Heart right ventricle (tissue), 16 donors: ENCODE data around the gene SLC25A15. TPM values are rescaled to one million over a fixed set of nuclear protein-coding genes. Genes with fewer than 3 reads are reported as not detected.

Experiments used
- ATAC-seq, 8 donors: fragments of 200-7000 bp; cut with Tn5 transposase; one replicate each; pipeline ENCODE4 v1.9.1; 2020; ENCODE audit warnings: mild to moderate bottlenecking in 8 of 8, moderate library complexity in 8 of 8, moderate number of reproducible peaks in 1 of 8
- DNase-seq, 2 donors: peaks; one replicate each; pipeline ENCODE4 v3.0.0-alpha.2; 2020
- H3K27ac ChIP-seq, 10 donors: fragments of 200-600 bp; sonication (generic) in 2 of 10; one replicate each; pipeline versions ENCODE4 v1.5.0 to v1.8.0; 2020 to 2022; ENCODE audit warnings: mild to moderate bottlenecking in 3 of 10
- H3K27me3 ChIP-seq, 7 donors: fragments of 200-600 bp; one replicate each; pipeline ENCODE4 v1.8.0; 2021 to 2022; ENCODE audit warnings: mild to moderate bottlenecking in 2 of 7
- H3K36me3 ChIP-seq, 9 donors: fragments of 200-600 bp; sonication (generic) in 1 of 9; one replicate each; pipeline versions ENCODE4 v1.5.0 to v1.8.0; 2020 to 2022; ENCODE audit warnings: mild to moderate bottlenecking in 2 of 9
- H3K4me1 ChIP-seq, 9 donors: fragments of 200-600 bp; sonication (generic) in 1 of 9; one replicate each; pipeline versions ENCODE4 v1.5.0 to v1.8.0; 2020 to 2022; ENCODE audit warnings: mild to moderate bottlenecking in 4 of 9
- H3K4me3 ChIP-seq, 10 donors: fragments of 200-600 bp; sonication (generic) in 2 of 10; one replicate each; pipeline versions ENCODE4 v1.5.0 to v1.8.0; 2020 to 2022; ENCODE audit warnings: mild to moderate bottlenecking in 7 of 10, moderate library complexity in 2 of 10
- H3K9me3 ChIP-seq, 11 donors: fragments of 200-600 bp in 10 of 11; sonication (generic) in 2 of 11; one replicate each; pipeline versions ENCODE4 v1.5.0 to v1.8.0; 2013 to 2022; ENCODE audit warnings: mild to moderate bottlenecking in 2 of 11, control low read depth in 1 of 11, moderate library complexity in 1 of 11
- CTCF ChIP-seq, 9 donors: fragments of 200-600 bp; sonication (generic) in 2 of 9; IDR thresholded peaks; one replicate each; pipeline versions ENCODE4 v1.5.0 to v1.8.0; 2021 to 2022; ENCODE audit warnings: antibody characterized with exemption in 9 of 9, mild to moderate bottlenecking in 5 of 9, moderate library complexity in 1 of 9
- WGBS, 2 donors: extraction: QIAGEN DNeasy Blood & Tissue Kit; methylation state at CpG; one replicate each; pipeline ENCODE4 v1.1.7; 2013; ENCODE audit warnings: inconsistent platforms in 1 of 2; 5-methylcytosine and 5-hydroxymethylcytosine counted together
- intact Hi-C, 10 donors: fragments of 100-400 bp; cut with DNase I; formaldehyde crosslinking; loops; one replicate each; pipeline versions ENCODE4 v1.11.1 to v1.14.2; 2022
- long read RNA-seq, 3 donors: library from polyadenylated mRNA; unstranded; transcript quantifications; one replicate each; pipeline ENCODE4 v2.0.0, GENCODE V29; 2020 to 2021
- polyA plus RNA-seq, 2 donors: library from polyadenylated mRNA; stranded (reverse); fragments of 200-250 nt; gene quantifications; one replicate each; pipeline ENCODE4 v1.2.3, GENCODE V29; 2013
- total RNA-seq, 10 donors: library from RNA; stranded (reverse); fragmentation: NEBNext Ultra II Directional in 3 of 10; extraction: Animal tissue kit (Norgen Biotek cat#: 25700) in 3 of 10; gene quantifications; one replicate each; pipeline versions ENCODE4 v1.2.1 to v1.2.4, GENCODE V29; 2021 to 2023
- donor health status: Arrhythmogenic right ventricular cardiomyopathy.
- donor health status: ischemic (EF 13 %, LVEDD 7.1; RV severe dilation, severe dysfunction).
- donor health status: healthy with polysubstance abuse.
- donor health status: DM: no; HTN: yes; CAD: no.
- donor health status: DM: no; HTN: no; CAD: no.
- donor health status: ischemic (EF 25% LVEDD 6.9; RV normal size, moderate dysfunction).
- donor health status: ischemic (EF 25% LVEDD 5.7; RV mildly dilated, moderate dysfunction).
- donor health status: healthy.
- donor health status: DM: yes; HTN: yes; CAD: no.
- donor health status: Ischemic cardiomyopathy.
- donor health status: ischemic (EF 35%, LVEDD 5.7; RV mildly dilated, moderate dysfunction).
- donor health status: nonischemic (EF 11% LVEDD 7.7; RV severe dilation, severe dysfunction).
- donor health status: DM: yes; HTN: yes; CAD: no.
- donor health status: PGD.
- donor health status: ischemic (EF 29% LVEDD 5.4; RV normal size, mild dysfunction).
- donor health status: nonischemic (EF 23%, LVEDD 6.1; RV moderate dilation, normal function).

Gene SLC25A15
- total RNA-seq (1 to 10 TPM; 3.3 to 6.0 (median 4.9) TPM), polyA plus RNA-seq (1 to 10 TPM in 1 of 2 donors, under 1 TPM in 1; 0.73 to 4.8 TPM)
- long read RNA-seq, donor 1, partial matches to known transcripts, result 0 of 4 reads
- long read RNA-seq, donor 1, other reads (novel, unspliced or antisense), result 0 of 4 reads
- long read RNA-seq, donor 2, partial matches to known transcripts, result 0 of 3 reads
- long read RNA-seq, donor 2, other reads (novel, unspliced or antisense), result 0 of 3 reads
- long read RNA-seq, donor 3, partial matches to known transcripts, result 0 of 1 reads
- long read RNA-seq, donor 3, other reads (novel, unspliced or antisense), result 1 of 1 reads

- Histone ChIP-seq H3K36me3 (peaks cover 0 to 14% (median 0%) of the 10 kb centered on the region in 9 donors), H3K4me3 (peak within 1 kb of the TSS; percentile 42 to 85 (median 70)), H3K4me1 (peaks cover 0 to 19% (median 10%) of the 10 kb centered on the region in 9 donors), H3K27ac (peak within 1 kb of the TSS; percentile 1 to 92 (median 84)), H3K9me3 (no peaks in the 10 kb centered on the region), H3K27me3 (no peaks in the 10 kb centered on the region)
- 0% methylated on average over 78 to 101 of the region's 101 CpGs for WGBS, 2 donors
- intact Hi-C loops, result loop anchor here in 4 of 10 donors (1.0 to 10.0 kb wide), 5 partner anchors 18 to 275 kb away; partner anchors contain the start of genes WBP4 (in 2 of the 4) and MRPS31 (in 1 of the 4)
- TF ChIP-seq CTCF (IDR thresholded peaks at IDR 0.05), result peak in 5 of 9 donors; percentile 38 to 55 (median 53)
- peak; percentile 77 to 84 for DNase-seq
- peak; percentile 89 to 96 (median 94) for ATAC-seq
Measured at GRCh38 chr13:40789275-40790153, at the start of gene SLC25A15. SLC25A15 (plus strand) TSS chr13:40789611; CDS start chr13:40793227, 3,616 bp downstream.

GRCh38 chr13:40749327-40749726 lies 40.1 kb upstream of the SLC25A15 start:
- no peaks in the 10 kb centered on the region for H3K27me3 ChIP-seq
- H3K27ac ChIP-seq, result no peak overlapping the region
- TF ChIP-seq CTCF (IDR thresholded peaks at IDR 0.05), result peak in 4 of 9 donors; percentile 18 to 38 (median 24)
- H3K4me1 ChIP-seq, result no peaks in the 10 kb centered on the region
- ATAC-seq (no peak), DNase-seq (no peak)
- H3K36me3 ChIP-seq, result peaks cover 0 to 93% (median 19%) of the 10 kb centered on the region in 9 donors
- H3K9me3 ChIP-seq, result no peaks in the 10 kb centered on the region
- WGBS, 2 donors, result 92 to 93% methylated on average over 1 of the region's 1 CpG
- no peak overlapping the region for H3K4me3 ChIP-seq
- intact Hi-C loops, result no loop called here

GRCh38 chr13:40755082-40755700 lies 34.2 kb upstream of the SLC25A15 start:
- Histone ChIP-seq H3K9me3 (no peaks in the 10 kb centered on the region), H3K4me3 (no peak overlapping the region), H3K4me1 (peaks cover 0 to 4% (median 0%) of the 10 kb centered on the region in 9 donors), H3K36me3 (peaks cover 0 to 99% (median 20%) of the 10 kb centered on the region in 9 donors), H3K27ac (no peak overlapping the region), H3K27me3 (no peaks in the 10 kb centered on the region)
- intact Hi-C loops, result no loop called here
- no peak for TF ChIP-seq CTCF (IDR thresholded peaks at IDR 0.05)
- 84% methylated on average over 7 of the region's 7 CpGs for WGBS, 2 donors
- ATAC-seq, result no peak
- no peak for DNase-seq

- no peak for DNase-seq
- Histone ChIP-seq H3K4me3 (no peak overlapping the region), H3K36me3 (peaks cover 0 to 100% (median 21%) of the 10 kb centered on the region in 9 donors), H3K4me1 (peaks cover 0 to 4% (median 0%) of the 10 kb centered on the region in 9 donors), H3K27me3 (no peaks in the 10 kb centered on the region), H3K27ac (no peak overlapping the region), H3K9me3 (no peaks in the 10 kb centered on the region)
- no peak for ATAC-seq
- intact Hi-C loops, result no loop called here
- no peak for TF ChIP-seq CTCF (IDR thresholded peaks at IDR 0.05)
- WGBS, 2 donors, result 58 to 74% methylated on average over 1 of the region's 1 CpG
Measured at GRCh38 chr13:40756042-40756441, 33.4 kb upstream of the SLC25A15 start.
